Measurements from ENCODE around the gene PDSS2. TPM values are rescaled to one million over a fixed set of nuclear protein-coding genes. Genes with fewer than 3 reads are reported as not detected.

Gene PDSS2
- polyA plus RNA-seq, 1 donor from 2014 or later, result 4.6 TPM

DNA sequence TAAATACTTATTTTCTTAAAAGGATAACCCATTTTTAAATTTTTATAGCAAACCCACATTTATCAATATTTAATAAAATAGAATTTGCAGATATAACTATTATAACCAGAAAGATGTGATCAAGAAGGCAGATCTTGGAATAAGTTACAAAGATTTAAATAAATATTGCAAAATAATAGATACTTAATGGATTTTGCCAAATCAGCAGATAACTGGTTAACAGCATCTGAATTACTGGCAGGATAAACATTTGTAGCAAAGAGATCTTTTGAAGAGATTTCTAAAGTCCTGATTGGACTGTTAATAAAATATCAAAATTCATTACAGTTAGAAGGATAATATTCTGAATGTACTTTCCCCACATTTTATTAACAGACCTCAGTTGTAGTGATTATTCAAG lies 144.2 kb downstream of the PDSS2 start:
- Histone ChIP-seq H3K9me2 (ENCODE audit: insufficient read depth, low read length) (no peaks in the 10 kb centered on the region), H3K9me3 (ENCODE audit: low read length) (no peaks in the 10 kb centered on the region), H3K79me2 (replicated peaks; ENCODE audit: insufficient read depth, low read length) (no peaks in the 10 kb centered on the region), H3K36me3 (ENCODE audit: insufficient read depth, low read length) (no peaks in the 10 kb centered on the region), H4K20me1 (ENCODE audit: insufficient read depth) (no peaks in the 10 kb centered on the region), H2AFZ (ENCODE audit: low read depth, low read length) (no peak overlapping the region), H3K27me3 (ENCODE audit: insufficient read depth, low read depth, low read length) (no peaks in the 10 kb centered on the region), H3K9ac (ENCODE audit: low read length) (no peak overlapping the region), H3K27ac (ENCODE audit: low read length) (no peak overlapping the region), H3K4me2 (ENCODE audit: low read length) (no peak overlapping the region), H3K4me3 (ENCODE audit: low read length) (no peak overlapping the region), H3F3A (ENCODE audit: insufficient read depth, low read length, poor library complexity, severe bottlenecking) (no peaks in the 10 kb centered on the region)
- TF ChIP-seq RAD21 (conservative IDR thresholded peaks at IDR 0.05) (no peak), CTCF (IDR thresholded peaks at IDR 0.05; ENCODE audit: poor library complexity, severe bottlenecking) (no peak), EZH2 (IDR thresholded peaks at IDR 0.05; ENCODE audit: borderline replicate concordance, insufficient read depth, low read length, poor library complexity, severe bottlenecking) (no peak), EP300 (conservative IDR thresholded peaks at IDR 0.05; ENCODE audit: poor library complexity, severe bottlenecking) (no peak)
- TF ChIP-seq, protein P1, sequence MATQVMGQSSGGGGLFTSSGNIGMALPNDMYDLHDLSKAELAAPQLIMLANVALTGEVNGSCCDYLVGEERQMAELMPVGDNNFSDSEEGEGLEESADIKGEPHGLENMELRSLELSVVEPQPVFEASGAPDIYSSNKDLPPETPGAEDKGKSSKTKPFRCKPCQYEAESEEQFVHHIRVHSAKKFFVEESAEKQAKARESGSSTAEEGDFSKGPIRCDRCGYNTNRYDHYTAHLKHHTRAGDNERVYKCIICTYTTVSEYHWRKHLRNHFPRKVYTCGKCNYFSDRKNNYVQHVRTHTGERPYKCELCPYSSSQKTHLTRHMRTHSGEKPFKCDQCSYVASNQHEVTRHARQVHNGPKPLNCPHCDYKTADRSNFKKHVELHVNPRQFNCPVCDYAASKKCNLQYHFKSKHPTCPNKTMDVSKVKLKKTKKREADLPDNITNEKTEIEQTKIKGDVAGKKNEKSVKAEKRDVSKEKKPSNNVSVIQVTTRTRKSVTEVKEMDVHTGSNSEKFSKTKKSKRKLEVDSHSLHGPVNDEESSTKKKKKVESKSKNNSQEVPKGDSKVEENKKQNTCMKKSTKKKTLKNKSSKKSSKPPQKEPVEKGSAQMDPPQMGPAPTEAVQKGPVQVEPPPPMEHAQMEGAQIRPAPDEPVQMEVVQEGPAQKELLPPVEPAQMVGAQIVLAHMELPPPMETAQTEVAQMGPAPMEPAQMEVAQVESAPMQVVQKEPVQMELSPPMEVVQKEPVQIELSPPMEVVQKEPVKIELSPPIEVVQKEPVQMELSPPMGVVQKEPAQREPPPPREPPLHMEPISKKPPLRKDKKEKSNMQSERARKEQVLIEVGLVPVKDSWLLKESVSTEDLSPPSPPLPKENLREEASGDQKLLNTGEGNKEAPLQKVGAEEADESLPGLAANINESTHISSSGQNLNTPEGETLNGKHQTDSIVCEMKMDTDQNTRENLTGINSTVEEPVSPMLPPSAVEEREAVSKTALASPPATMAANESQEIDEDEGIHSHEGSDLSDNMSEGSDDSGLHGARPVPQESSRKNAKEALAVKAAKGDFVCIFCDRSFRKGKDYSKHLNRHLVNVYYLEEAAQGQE (IDR thresholded peaks at IDR 0.05; ENCODE audit: borderline replicate concordance), result no peak

DNA sequence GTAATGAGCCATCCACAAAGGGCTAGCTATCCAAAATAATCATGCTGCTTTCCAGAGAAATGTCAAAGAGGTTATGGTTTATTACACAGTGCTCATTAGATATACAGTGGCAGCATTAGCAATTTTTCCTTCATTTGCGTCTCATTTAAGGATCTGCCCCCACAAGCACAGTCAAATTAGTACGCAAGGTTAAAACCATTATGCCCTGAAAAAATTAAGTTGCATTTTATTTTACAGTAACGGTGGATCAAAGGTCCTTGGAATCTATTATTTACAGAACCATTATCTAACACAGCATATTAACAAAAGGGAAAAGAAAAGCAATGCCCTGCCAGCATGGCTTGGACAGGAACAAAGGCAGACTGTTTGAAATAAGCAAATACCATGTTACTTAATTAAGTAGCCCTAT lies 144.8 kb downstream of the PDSS2 start:
- Histone ChIP-seq H3K4me3 (ENCODE audit: low read length) (no peak overlapping the region), H3K4me2 (ENCODE audit: low read length) (no peak overlapping the region), H4K20me1 (ENCODE audit: insufficient read depth) (no peaks in the 10 kb centered on the region), H3K79me2 (replicated peaks; ENCODE audit: insufficient read depth, low read length) (no peaks in the 10 kb centered on the region), H3F3A (ENCODE audit: insufficient read depth, low read length, poor library complexity, severe bottlenecking) (no peaks in the 10 kb centered on the region), H3K27me3 (ENCODE audit: insufficient read depth, low read depth, low read length) (no peaks in the 10 kb centered on the region), H3K9me3 (ENCODE audit: low read length) (no peaks in the 10 kb centered on the region), H2AFZ (ENCODE audit: low read depth, low read length) (peak overlapping the region; percentile 34), H3K9ac (ENCODE audit: low read length) (no peak overlapping the region), H3K36me3 (ENCODE audit: insufficient read depth, low read length) (no peaks in the 10 kb centered on the region), H3K9me2 (ENCODE audit: insufficient read depth, low read length) (no peaks in the 10 kb centered on the region), H3K27ac (ENCODE audit: low read length) (no peak overlapping the region)
- TF ChIP-seq TAF1 (IDR thresholded peaks at IDR 0.05; ENCODE audit: low read depth) (no peak), MXI1 (conservative IDR thresholded peaks at IDR 0.05; ENCODE audit: poor library complexity, severe bottlenecking) (no peak), RAD21 (conservative IDR thresholded peaks at IDR 0.05) (no peak), SMC3 (conservative IDR thresholded peaks at IDR 0.05; ENCODE audit: poor library complexity) (no peak), EZH2 (IDR thresholded peaks at IDR 0.05; ENCODE audit: borderline replicate concordance, insufficient read depth, low read length, poor library complexity, severe bottlenecking) (no peak)

DNA sequence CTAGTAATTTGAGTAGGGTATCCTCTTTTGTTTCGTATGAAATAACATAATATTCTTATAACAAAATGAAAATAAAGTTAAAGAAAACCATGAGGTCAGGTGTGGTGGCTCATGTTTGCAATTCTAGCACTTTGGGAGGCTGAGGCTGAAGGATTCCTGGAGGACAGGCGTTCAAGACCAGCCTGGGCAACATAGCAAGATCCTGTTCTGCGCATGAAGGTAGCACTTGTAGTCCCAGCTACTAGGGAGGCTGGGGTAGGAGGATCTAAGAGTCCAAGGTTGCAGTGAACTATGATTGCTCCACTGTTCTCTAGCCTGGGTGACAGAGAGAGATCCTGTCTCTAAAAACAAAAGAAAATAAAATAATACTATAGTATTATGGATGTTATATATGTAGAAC lies 145.6 kb downstream of the PDSS2 start:
- H2AFZ ChIP-seq (ENCODE audit: low read depth, low read length), result no peak overlapping the region
- H3K79me2 ChIP-seq (replicated peaks; ENCODE audit: insufficient read depth, low read length), result no peaks in the 10 kb centered on the region
- H3K36me3 ChIP-seq (ENCODE audit: insufficient read depth, low read length), result no peaks in the 10 kb centered on the region
- no peaks in the 10 kb centered on the region for H3K9me2 ChIP-seq (ENCODE audit: insufficient read depth, low read length)
- no peaks in the 10 kb centered on the region for H3F3A ChIP-seq (ENCODE audit: insufficient read depth, low read length, poor library complexity, severe bottlenecking)
- no peaks in the 10 kb centered on the region for H3K9me3 ChIP-seq (ENCODE audit: low read length)
- TF ChIP-seq, protein P1 (IDR thresholded peaks at IDR 0.05; ENCODE audit: borderline replicate concordance), result no peak
- TF ChIP-seq TAF1 (IDR thresholded peaks at IDR 0.05; ENCODE audit: low read depth) (no peak), POLR2AphosphoS5 (IDR thresholded peaks at IDR 0.05) (no peak), MXI1 (conservative IDR thresholded peaks at IDR 0.05; ENCODE audit: poor library complexity, severe bottlenecking) (no peak), EZH2 (IDR thresholded peaks at IDR 0.05; ENCODE audit: borderline replicate concordance, insufficient read depth, low read length, poor library complexity, severe bottlenecking) (no peak), RAD21 (conservative IDR thresholded peaks at IDR 0.05) (no peak), SMC3 (conservative IDR thresholded peaks at IDR 0.05; ENCODE audit: poor library complexity) (no peak), EP300 (conservative IDR thresholded peaks at IDR 0.05; ENCODE audit: poor library complexity, severe bottlenecking) (no peak), CTCF (IDR thresholded peaks at IDR 0.05; ENCODE audit: poor library complexity, severe bottlenecking) (no peak)
- H3K4me2 ChIP-seq (ENCODE audit: low read length), result no peak overlapping the region
- H3K27me3 ChIP-seq (ENCODE audit: insufficient read depth, low read depth, low read length), result no peaks in the 10 kb centered on the region
- H3K27ac ChIP-seq (ENCODE audit: low read length), result no peak overlapping the region
- H3K4me3 ChIP-seq (ENCODE audit: low read length), result no peak overlapping the region
- no peaks in the 10 kb centered on the region for H4K20me1 ChIP-seq (ENCODE audit: insufficient read depth)
- H3K9ac ChIP-seq (ENCODE audit: low read length), result no peak overlapping the region
